NCI-H1417 (cell line): ENCODE results near the gene C1orf232.
A peak's percentile ranks its signal among the peaks of the same experiment; 100 is the strongest.

Experiments
- DNase-seq, 3 experiments: peaks; one replicate each; lab custom pipeline; 2025; lab: John Stamatoyannopoulos, UW

The C1orf232 gene

DNA sequence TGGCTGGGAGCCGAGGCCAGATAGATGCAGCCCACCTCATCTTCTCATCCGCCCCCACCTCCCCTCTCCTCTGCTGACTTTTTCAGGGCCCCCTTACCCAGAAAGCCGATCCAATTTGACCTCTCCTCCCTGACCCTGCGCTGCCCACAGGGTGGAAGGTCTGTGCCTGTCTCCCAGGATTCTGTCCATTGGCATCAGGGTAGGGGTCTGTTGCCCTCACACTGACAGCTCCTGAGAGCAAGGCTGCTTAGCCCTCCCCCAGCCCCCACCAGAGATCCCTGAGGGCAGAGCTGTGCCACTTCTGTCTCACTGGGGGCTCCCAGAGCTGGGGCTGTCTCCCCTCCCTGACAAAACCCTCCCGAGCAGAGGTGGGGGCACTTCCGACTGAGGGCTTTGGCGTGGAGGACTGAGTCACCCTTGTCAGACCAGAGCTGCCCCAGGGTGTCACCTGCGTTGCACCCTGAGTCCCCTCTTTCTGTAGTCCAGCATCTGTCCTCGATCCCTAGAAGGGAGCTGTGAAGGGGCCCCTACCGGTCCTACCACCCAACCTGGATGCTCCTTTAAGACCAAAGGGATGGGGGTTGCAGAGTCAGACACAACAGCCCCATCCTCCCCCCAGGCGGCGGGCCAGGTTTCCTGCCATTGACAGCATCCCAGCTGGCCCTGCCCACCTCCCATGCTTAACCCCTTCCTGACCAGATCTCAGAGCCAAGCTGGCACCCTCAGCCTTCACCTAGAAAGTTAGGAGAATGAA lies 12.3 kb downstream of the C1orf232 start:
- DNase-seq: peak in 2 of 3 experiments; percentile 25 to 33

DNA sequence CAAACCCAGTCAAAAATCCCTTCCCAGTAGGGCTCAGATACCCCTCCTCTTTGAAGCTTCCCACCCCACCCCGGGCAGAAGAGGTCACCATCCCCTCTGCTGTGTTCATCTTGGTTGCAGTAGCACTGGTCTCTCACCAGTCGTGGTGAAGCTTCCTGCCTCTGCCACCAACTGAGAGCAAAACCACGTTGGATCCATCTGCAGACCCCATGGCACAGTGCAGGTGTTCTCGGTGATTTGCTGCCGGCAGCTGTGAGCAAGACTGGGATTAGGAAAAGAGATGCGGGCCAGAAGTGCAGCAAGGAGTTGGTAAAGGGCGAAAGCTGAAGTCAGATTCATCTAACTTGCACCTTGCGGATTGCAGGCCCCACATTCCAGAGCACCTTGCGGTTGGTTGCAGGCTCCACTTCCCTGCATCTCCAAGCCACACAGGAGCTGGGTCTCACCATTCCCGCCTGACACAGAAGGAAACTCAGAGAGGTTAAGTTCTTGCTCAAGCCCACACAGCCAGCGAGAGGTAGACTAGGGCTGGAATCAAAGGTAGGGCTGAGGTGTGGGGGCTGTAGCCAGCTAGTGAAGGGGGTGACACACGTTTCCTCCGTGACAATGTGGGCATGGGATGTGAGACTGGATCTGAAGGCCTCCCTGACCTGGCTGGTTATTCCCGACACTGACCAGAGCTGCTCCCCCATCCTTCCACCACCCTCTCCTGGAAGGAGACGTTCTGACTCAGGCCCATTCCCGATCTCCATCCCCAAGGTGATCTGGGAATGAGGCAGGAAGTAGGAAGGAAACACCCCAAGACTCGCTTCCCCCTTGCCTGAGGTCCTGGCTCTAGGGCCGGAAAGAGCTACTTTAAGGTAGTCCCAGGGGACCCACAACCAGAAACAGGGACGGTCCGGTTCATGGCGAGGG lies 13.1 kb downstream of the C1orf232 start:
- DNase-seq: no peak

DNA sequence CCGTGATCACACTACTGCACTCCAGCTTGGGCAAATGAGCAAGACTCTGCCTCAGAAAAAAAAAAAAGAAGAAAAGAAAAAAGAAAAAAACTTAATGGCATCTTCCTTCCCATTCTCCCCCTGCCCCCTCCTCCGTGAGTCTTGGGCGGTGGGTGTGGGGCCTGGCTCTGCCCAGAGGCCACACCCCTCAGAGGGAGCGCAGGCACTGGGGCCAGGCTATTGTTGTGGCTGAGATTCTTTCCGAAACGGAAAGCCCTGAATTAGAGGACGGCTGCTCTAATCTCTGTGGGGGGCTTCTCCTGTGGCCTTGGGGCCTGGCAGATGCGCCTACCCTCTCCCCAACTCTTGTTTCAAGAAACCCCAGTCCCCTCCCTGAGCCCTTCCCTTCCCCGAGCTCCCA lies 14.0 kb downstream of the C1orf232 start:
- DNase-seq: no peak

DNA sequence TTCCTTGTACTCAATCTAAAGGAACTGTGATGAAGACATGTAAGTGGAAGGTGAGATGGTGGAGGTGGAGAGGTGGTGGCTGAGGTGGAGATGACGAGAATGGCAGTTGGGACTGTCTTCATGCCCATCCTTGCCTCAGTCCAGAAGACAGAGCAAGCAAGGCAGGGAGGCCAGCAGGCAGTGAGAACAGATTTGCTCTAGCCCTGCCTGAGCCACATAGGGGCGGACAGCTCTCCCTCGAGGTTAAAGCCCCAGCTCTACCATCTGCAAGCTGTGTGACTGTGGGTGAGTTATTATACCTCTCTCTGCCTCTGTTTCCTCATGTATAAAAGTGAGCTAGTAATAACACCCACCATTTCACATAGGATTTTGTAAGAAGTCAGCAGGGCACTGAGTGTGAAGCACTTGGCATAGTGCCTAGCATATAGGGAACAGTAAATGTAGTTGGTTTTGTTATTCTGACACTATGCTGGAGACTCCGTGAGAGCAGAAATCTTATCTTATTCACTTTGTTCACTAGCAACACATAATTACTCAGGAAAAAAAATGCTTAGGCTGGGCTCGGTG lies 14.7 kb downstream of the C1orf232 start:
- no peak for DNase-seq

DNA sequence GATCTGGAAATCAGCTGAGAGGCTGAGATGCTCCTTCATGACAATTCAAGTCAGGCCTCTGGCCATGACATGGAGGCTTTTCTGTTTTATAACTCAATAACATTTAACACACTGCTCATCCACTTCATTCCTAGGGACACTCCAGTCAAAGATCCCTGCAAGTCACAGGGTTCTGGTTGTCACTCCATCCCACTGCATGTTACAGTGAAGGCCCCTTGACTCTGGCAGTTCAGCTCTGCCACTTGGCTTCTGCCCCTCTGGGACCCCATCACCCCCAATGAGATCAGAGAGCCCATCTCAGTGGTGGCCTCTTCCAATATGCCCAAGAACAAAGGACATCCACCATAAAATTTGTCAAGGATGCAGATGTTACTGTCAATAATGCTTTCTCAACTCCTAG lies 19.9 kb downstream of the C1orf232 start:
- no peak for DNase-seq

DNA sequence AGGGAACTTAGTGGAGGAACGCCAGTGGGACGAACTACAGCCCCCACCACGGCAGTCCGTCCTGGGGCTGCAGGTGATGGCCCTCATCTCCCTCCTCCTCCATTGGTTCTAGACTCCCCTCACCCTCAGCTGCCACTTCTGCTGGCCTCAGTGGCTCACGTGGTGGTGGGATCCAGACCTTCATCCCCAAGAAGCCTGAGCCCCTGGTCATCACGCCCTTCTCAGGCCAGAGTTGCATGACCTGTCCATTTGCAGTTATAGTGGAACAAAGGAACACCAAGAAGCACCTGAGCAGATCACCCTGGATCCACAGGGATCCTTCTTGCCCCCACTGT lies 22.8 kb downstream of the C1orf232 start:
- no peak for DNase-seq

DNA sequence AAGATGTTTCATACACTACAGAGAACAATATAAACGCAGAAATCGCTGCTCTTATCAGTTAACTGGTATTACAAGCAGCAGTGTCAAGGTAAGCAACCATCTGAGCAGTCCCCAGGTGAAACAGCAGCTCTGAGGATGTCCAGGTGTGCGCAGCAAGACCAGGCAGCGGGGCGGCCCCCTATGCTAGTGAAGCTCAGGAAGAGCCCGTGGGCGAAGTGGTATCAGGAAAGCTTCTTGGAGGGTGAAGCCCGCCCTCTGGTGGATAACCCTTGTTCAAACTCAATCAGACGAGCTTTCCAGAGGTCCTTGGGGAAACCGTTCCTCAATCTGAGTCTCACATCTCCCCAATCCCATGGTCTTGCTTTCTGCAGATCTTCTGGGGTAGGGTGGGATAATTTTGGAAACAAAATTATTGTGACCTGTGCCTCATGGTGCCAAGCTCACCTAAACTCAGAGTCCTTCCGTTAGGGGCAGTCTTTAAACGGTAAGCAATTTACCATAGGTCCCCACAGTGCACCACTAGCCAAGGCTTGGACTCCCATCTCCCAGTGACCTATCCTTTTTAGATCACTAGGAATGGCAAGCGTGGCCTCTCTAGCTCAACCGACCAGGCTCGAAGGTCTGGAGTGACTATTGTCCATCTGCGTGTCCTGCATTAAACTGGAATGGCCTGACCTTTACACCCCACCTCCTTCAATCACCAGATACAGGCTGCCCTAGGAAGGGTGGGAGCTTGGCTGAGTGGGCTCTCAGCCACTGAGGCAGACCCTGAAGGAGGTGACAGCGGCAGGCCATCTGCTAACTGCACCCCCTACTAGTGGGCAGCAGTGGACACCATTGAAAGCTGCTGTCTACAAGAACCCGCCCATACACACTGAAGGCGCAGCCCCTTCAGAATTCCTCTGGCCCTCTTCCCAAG lies 23.5 kb downstream of the C1orf232 start:
- DNase-seq: peak; percentile 83 to 95 (median 89)

DNA sequence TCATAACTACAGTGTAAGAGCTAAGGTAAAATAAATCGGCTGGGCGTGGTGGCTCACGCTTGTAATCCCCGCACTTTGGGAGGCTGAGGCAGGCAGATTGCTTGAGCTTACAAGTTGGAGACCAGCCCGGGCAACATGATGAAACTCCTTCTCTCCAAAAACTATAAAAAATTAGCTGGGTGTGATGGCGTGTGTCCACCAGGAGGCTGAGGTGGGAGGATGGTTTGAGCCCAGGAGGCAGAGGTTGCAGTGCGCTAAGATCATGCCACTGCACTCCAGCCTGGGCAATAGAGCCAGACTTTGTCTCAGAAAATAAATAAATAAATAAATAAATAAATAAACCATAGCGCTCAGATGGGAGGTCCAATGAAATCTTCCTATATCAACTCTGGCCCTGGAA lies 26.6 kb downstream of the C1orf232 start:
- no peak for DNase-seq

DNA sequence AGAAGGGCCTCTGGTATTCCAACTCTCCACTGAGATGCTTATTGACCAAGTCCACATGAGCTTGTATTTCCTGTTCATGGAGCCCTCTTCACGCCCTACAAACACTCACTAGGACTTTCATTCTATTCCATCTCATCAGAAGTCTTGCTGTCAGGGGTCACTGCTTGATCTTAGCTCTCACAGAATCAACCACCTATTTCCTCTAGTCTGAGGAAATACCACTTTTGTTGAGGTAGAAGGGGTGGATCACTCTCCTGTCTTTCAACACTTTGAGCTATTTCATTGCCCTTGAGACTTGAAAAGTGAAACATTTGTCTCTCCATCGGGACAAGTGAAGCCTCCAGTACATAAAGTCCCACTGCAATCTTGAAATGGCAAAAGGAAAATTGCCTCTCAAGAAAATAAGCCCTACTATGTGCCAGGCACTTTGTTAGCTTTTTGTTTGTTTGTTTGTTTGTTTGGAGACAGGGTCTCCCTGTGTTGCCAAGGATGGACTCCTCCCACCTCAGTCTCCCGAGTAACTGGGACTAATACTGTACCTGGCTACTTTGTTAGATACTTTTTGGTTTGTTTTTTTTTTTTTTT lies 29.7 kb downstream of the C1orf232 start:
- DNase-seq: no peak

DNA sequence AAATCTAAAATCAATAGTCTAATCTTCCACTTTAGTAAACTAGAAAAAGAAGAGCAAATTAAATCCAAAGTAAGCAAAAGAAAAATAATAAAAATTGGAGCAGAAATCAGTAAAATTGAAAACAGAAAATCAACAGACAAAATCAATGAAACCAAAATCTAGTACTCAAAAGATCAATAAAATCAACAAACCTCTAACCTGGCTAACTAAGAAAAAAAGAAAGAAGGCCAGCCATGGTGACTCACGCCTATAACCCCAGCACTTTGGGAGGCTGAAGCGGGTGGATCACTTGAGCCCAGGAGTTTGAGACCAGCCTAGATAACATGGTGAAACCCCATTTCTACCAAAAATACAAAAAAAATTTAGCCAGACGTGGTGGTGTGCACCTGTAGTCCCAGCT lies 34.3 kb downstream of the C1orf232 start:
- DNase-seq: no peak

DNA sequence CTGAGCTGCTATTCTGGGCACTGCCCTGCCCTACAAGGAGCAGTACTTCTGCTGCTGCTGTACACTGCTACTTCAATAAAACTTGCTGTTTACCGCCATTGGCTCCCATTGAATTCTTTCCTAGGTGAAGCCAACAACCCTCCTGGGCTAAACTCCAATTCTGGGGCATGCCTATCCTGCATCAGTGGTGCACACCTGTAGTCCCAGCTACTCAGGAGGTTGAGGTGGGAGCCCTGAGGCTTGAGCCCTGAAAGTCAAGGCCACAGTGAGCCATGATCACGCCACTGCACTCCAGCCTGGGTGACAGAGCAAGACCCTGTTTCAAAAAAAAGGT lies 36.0 kb downstream of the C1orf232 start:
- no peak for DNase-seq

DNA sequence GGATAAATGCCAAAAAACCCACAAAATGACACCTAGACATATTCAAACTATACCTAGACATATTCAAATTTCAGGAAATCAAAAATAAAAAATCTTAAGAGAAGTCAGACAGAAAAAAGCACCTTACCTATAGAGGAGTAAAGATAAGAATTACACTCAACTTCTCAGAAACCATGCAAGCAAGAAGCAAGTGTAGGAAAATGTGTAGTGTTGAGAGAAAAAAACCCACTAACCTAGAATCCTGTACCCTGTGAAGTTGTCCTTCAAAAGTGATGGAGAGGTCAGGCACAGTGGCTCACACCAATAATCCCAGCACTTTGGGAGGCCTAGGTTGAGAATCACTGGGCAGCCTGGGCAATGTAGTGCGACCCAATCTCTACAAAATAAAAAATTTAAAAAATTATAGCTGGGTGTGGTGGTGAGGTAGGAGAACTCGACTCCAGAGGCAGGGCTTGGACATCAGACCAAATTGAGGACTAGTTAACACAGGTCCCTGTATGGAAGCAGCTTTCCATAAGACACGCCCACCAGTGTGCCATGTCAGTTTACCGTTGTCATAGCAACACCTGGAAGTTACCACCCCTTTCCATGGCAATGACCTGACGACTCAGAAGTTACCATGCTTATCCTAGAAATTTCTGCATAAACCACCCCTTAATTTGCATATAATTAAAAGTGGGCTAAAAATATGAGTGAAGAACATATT lies 36.5 kb downstream of the C1orf232 start:
- peak in 1 of 3 experiments; percentile 15 for DNase-seq

DNA sequence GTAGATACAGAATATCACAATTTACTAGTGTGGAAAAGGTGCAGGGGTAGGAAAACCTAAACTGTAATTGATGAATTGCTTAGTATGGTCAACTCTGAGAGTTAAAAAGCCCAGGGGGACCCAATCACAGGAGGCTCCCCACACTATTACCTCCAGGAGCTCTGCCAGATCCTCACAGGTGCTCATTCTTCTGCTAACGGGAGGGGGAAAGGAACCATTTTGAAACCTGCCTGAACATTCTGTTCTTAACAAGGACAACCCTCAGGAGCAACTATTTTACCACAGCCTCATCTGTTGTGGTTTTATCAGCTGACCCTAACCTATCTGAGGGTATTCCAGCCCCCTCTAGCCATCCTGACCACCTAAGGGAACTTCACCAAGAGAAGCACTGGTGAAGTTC lies 38.1 kb downstream of the C1orf232 start:
- no peak for DNase-seq

DNA sequence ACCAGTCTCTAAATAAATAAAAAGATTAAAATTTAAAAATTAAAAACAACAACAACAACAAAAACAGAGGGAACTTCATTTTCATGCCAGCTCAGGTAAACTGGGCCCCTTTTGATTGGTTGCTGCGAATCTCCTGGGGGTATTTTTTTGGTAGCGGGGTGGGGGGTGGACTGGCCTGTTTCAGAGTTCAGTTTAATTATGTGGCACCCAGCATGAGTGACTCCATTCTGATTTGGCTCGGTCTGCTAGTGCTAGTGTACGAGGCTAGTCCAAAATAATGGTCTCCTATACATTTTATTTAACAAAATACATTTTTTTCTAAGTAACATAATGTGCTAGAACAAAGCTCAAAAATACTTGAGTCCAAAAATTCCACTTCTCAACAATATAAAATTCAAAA lies 39.0 kb downstream of the C1orf232 start:
- no peak for DNase-seq

DNA sequence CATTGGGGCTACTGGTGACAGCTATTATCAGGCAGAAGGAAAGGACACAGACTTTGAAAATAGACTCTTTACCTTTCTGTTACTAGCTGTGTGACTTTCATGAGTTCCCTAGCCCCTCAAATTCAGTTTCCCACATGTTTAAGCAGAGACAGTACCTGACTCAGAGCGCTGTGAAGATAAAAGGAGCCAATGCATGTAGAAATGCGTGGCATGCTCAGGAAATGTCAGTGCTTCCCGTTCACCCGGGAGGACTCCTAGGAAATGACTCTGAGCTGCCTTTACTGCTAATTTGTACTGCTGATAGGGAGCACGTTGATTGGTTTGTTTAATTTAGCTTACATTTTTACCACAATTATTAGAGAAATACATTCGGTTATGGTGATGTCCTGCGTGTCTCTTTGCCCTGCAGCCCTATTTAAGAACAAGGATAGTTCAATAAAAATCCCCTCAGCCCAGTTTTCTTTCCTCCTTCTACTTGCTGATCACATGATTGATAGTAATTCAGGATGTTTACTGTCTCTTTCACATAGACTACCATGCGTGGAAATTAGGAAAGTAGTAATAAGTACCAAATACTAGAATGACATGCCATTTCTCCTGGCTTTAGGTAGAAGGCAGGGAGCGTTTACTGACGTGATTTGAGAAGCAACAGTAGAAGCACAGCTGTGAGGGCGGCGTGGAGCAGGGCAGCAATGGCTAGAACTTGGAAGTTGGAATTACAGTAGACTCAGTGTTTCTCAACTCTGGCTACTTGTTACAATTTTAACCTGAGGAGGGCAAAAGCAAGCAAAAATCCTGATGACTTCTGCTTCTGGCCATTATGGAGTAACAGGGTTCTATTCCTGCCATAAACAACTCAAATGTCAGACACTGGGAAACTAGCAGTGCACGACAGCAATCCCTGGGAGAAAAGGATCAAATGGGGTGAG lies 41.3 kb downstream of the C1orf232 start:
- no peak for DNase-seq

DNA sequence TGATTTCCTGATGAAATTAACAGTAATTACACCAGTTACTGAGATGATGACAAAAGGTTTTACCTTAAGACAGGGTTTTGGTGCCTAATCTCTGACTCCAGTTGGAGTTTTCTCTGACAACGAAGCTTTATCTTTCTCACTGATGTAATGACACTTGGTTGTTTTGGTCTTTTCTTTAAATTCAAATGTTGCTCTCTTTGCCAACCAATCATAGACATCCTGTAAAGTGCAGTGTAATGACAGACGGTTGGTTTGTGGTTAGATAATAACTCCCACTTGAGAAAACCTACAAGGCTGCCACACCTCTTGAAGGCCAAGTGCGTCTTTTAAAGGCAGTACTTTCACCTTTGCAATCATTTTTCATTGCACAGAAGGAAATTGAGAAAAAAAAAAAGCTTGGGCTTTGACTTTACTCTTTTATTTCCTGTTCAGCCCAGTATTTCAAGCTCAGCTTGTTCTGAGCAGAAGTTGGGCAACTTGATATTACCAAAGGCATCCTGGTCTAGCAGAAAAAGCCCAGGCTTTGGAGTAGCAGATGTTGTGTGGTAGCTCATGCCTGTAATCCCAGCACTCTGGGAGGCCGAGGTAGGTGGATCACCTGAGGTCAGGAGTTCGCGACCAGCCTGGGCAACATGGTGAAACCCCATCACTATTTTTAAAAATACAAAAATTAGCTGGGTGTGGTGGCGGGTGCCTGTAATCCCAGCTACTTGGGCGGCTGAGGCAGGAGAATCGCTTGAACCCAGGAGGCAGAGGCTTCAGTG lies 42.3 kb downstream of the C1orf232 start:
- DNase-seq: peak in 2 of 3 experiments; percentile 59 to 97

DNA sequence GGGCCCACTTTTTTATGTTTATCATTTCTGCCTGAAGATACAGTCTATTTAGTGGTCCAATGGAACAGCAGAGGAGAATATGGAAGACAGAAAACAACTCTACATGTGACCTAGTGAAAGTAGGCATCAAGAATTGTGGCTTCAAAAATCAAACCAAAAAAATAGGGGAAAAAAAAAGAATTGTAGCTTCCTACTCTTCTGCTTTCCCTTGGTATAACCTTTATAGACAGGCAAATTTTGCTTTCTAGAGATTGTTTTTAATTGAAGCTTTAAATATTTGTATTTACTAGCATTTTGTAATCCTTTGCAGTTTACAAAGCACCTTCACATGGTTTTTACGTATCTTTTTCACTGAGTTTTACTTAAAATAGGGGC lies 42.8 kb downstream of the C1orf232 start:
- DNase-seq: no peak

DNA sequence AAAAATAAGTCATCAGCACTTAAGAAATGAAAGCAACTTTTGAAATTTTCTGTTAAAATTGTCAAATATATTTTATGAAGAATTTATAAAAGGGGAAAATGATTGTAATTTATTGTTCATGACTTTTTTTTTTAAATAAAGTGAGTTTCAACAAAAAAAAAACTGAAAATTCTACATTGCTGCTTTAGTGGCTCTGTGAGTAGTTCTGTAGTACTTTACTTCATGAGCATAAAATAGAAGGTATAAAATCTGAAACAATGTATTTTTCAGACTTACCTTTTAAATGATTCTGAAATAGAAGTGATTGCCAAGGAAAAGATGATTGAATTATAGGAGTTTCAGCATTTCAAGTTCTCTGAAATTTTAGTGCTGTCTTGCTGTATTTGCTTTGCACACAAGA lies 43.4 kb downstream of the C1orf232 start:
- no peak for DNase-seq
